Measurements from ENCODE around the gene PCYT2. TPM values are rescaled to one million over a fixed set of nuclear protein-coding genes. Genes with fewer than 3 reads are reported as not detected.
"Not testable (repeated sequence)": the region's sequence is repeated elsewhere in the genome, so short reads cannot be mapped to it uniquely, and the experiment has no call there.

The PCYT2 gene
- total RNA-seq (2014; rRNA removed; shearing (Covaris generic)): 163 and 167 TPM in 2 replicates

DNA sequence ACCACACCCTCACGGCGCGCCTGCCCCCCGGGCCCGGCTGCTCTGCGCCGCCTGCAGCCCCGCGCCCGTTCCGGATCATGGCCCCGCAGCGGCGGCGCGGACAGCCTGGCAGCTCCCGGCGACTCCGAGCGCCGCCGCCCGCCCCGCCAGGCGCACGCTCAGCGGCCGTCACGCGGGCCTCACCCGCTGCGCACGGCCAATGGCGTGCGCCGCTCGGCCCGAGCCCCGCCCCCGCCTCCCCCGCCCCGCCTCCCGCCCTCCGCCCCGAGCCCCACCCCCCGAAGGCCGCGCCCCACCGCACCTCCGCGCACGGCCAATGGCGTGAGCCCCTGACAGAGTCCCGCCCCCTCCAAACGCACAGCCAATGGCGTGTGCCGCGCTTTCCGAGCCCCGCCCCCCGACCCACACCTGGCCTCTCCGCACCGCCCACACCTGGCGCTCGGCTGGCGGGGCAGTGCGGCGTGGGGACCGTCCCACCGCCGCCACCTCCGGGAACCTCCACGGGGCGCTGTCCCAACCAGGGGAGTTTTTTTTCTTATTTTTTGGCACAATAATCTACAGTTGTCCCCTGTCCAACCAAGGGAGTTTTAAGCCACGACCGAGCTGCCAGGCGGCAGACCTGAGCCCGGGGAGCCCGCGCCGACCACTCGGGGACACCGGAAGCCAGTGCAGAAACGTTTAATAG, at the start of gene PCYT2:
PCYT2 (minus strand) TSS at position 123 of the 685 bp plus-strand sequence; CDS start at position 79, 44 bp downstream.
- DNase-seq (ENCODE audit: low spot score): peak; percentile 92

DNA sequence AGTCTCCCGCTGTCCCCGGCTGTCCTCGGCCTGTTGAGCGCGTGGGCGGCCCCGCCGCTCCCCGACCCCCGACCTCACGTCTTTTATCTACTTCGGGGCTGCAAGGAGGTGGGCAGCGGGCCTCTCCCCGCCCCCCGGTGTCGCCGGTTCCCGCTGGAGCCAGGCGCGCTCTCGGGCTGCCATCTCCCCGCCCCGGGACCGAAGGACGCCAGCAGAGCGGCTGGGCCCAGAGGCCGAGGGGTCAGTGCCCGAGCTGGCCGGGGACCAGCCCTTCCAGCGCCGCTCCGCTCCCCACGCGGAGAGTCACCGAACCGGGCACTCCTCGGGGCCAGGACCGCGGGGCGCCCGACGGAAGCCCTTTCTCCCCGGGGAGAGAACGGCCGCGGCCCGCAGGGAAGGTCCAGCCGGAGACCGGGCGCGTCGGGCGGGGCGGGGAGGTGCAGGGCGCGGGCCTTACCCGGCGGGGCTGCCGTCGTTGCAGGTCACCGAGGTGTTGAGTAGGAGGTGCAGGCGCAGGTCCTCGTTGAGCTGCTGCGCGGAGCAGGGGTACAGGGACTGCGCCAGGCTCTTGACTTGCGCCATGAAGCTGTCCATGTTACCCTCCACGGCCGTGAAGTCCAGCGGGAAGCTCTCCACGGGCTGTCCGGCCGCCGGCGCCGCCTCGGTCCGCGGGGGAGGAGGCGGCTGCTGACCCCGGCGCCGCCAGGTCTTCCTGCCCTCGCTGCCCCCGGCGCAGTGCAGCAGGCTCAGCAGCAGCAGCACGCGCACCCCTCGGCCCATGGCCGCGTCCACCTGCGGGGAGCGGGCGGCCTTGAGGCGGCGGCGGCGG, 49.1 kb upstream of the PCYT2 start:
- DNase-seq (ENCODE audit: low spot score): no peak

DNA sequence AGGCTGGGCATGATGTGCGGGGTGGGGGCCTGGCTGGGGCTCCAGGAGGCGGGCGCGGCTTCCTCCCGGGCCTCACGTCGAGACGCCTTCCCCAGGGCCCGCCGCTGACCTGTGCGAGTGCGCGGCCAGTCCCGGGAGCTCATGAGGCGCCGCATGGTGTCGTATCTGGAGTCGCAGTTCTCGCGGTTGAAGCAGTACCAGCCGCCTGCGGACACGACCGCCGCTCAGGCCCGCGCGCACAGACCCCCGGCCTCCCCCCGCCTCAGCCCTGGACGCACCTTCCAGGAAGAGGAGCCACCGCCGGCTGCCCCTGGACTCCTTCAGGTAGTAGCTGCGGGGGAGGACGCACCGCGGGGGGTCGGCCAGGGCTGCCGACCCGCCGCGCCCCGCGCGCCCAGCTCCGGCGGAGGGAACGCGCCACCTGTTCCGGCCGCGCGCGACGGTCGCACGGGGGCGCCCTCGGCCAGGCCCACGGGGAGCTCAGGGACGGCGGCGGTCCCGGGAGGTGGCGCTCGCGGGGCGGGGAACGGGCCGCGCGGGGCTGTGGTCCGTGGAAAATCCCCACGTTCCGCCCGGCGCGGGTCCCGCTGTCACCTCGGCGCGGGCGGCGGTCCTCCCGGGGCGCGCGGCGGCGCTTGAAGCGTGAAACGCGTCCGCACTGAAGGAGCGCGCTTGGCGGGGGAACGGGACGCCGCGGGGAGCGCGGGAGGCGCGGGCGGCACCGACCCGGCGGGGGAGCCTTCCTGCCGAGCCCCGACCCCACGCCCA, 48.3 kb upstream of the PCYT2 start:
- DNase-seq (ENCODE audit: low spot score): peak; percentile 50

DNA sequence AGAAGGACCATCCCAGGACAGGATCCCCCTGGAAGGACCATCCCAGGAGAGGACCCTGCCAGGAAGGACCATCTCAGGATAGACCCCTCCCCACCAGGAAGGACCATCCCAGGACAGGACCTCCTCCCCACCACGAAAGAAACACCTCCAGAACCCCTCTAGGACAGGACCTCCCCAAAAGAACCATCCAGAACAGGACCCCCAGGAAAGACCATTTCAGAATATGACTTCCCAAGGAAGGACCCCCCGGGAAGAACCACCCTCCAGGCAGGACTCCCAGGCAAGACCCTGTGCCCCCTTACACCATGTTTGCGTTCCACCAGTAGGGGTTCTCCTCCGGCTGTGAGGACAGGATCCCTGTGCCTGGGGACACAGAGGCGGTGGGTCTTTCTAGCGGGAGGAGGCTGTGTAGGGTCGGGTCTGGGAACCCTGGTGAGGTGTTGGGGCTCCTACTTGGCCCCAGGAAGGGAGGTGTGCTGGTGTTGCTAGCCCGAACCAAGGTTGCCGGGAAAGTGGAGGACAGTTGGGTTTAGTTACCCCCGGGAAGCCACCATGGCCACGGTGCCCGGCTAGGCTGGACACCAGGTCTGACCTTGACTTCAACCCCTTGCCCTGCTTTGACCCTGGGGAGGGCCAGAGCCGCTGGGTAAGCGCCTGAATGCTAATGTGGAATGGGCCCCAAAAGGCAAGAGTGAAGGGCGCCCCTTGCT, 47.6 kb upstream of the PCYT2 start:
- no peak for DNase-seq (ENCODE audit: low spot score)

DNA sequence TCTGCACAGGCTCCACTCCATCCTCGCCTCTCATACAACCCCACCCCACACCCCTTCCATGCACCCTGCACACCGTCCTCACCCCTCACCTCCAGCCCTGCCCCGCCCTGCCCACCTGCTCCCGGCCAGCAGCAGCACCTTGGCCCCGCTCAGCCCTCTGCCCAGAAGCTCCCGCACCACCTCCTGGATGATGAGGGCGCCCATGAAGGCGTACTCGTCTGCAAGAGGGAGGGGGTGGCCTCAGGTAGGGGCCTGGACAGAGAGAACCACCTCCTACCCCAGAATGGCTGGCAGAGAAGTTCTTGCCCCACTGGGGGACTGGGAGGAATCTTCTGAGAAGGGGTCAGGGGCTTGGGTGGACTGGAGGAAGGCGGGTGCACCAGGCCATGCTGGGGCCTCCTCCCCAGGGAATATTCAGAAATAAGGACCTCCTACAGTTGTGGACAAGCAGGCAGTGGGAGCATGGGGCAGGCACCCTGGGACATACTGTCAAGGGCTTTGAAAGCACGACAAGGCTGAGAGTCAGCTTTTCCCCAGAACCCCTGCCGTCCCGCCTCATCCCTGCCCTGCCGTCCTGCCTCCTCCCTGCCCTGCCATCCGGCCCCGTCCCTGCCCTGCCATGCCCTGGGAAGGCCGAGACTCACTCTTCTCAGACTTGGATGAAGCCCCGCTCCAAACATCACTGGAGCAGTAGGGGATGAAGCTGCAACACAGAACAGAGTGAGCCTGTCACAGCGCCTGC, 46.7 kb upstream of the PCYT2 start:
- DNase-seq (ENCODE audit: low spot score): no peak

DNA sequence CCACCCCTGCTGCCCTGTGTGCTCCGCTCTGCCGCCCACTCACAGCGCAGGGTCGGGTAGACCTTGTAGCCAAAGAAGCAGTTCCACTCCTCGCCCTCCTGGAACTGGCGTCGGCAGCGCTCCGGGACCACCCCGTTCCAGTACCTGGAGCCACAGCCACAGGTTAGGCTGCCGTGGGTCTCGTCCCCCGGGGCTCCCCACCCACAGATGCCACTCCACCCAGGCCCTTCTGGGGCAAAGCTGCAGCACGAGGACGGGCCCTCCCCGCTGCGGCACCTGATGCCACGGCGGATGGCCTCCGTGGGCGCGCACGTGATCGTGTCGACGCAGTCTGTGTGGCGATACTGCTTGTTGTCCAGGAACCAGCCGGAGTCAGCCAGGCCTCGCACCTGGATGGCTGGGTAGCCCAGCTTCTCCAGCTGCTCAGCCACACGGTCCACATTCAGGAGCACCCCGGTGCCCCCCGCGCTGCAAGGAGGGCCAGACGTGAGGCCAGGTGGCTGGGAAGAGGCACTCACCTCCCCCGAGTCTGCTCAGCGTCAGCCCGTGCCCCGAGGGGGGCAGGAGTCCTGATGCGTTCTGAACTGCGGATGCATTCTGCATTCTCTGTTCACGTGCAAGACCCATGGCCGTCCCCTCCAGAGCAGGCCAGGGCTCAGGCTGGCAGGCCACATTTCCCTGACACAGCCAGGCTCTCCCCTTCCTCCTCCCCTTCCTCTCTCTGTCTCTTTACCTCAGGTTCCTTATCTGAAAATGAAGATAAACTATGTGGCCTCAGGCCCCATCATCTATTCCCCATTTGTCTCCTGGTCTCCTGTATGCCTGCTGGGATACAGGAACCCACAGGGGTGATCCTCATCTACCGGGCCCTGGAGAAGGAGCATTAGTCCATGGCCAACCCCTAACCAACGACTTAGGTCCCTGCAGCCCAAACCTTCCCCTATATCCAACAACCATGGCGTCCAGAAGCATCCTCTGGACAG, 45.7 kb upstream of the PCYT2 start:
- DNase-seq (ENCODE audit: low spot score): no peak

DNA sequence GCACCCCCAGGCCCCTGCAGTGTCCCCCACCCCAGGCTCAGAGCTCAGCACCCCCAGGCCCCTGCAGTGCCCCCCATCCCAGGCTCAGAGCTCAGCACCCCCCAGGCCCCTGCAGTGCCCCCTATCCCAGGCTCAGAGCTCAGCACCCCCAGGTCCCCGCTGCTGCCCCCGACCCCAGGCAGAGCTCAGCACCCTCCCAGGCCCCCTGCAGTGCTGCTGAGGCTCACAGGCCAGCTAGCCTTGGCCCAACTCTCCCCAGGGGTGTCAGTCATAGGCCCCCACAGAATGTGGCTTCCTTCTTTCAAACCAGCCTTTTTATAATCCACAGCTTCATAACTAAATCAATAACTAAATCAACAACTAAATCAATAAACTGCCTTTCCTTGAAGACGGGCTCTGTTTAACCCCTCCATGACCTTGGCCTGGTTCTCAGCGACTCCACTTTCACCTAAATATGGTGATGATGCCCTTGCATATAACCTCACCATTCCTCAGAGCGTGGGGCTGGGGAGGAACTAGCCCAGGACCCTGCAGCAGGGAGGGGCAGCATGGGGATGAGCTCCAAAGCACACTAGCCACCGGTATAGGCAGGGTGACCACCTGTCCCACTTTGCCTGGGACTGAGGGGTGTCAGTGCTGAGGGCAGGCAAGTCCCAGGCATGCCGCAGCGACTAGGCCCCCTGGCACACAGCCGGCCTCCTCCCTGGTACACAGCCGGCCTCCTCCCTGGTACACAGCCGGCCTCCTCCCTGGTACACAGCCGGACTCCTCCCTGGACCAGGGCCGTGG, 44.8 kb upstream of the PCYT2 start:
- no peak for DNase-seq (ENCODE audit: low spot score)

DNA sequence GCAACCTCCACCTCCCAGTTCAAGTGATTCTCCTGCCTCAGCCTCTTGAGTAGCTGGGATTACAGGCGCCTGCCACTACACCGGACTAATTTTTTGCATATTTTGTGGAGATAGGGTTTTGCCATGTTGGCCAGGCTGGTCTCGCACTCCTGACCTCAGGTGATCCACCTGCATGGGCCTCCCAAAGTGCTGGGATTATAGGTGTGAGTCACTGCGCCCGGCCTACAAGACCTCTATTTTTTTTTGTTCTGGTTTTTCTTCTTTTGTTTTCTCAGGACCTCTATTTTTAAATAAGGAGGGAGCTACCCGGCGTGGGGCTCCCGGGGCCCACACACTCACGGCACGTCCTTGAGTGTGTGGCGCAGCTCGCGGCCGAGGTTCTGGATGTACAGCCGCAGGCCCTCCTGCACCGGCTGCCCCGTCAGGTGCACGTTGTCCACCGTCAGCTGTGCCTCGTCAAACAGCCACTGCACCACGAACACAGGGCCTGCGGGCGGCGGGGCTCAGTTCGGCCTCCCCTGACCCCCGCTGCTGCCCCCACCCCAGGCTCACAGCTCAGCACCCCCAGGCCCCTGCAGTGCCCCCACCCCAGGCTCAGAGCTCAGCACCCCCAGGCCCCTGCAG, 44.0 kb upstream of the PCYT2 start:
- no peak for DNase-seq (ENCODE audit: low spot score)

DNA sequence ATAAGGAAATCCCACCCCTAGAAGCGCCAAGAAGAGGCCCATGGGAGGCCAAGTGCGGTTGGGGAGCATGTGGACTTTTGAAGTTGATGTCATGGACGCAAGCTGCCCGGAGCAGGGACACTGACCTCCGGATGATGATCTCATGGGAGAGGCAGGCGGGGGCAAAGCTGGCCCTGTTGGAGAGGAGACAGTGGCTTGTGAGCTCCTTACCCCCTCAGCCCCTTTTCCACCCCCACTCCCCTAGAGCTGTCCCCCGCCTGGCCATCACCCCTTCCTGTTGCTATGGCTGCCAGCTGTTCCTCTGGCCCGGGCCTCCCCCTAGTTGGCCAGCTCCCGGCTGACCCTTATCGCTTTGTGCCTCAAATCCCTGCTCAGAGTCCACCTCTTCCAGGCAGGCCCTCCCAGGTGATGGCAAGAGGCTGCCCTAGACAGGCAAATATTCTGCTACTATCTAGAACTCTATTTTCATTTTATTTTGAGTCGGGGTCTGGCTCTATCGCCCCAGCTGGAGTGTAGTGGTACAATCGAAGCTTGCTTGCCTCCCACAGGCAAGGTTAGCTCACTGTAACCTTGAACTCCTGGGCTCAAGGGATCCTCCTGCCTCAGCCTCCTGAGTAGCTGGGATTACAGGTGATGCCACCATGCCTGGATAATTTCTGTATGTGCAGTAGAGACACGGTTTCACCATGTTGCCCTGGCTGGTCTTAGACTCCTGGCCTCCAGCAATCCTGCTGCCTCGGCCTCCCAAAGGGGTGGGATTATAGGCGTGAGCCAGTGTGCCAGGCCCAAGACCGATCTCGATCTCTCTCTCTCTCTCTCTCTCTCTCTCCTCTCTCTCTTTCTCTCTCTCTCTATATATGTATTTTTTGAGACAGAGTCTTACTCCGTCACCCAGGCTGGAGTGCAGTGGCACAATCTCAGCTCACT, 43.2 kb upstream of the PCYT2 start:
- DNase-seq (ENCODE audit: low spot score): no peak

DNA sequence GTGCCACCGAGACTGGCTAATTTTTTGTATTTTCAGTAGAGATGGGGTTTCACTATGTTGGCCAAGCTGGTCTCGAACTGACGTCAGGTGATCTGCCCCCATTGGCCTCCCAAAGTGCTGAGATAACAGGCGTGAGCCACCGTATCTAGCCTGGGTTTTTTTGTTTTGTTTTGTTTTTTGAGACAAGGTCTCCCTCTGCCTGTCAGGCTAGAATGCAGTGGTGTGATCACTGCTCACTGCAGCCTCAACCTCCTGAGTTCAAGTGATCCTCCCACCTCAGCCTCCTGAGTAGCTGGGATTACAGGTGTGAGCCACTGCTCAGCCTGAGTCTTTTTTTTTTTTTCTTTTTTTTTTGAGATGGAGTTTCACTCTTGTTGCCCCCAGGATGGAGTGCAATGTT, 42.2 kb upstream of the PCYT2 start:
- not testable (repeated sequence) for DNase-seq (ENCODE audit: low spot score)

DNA sequence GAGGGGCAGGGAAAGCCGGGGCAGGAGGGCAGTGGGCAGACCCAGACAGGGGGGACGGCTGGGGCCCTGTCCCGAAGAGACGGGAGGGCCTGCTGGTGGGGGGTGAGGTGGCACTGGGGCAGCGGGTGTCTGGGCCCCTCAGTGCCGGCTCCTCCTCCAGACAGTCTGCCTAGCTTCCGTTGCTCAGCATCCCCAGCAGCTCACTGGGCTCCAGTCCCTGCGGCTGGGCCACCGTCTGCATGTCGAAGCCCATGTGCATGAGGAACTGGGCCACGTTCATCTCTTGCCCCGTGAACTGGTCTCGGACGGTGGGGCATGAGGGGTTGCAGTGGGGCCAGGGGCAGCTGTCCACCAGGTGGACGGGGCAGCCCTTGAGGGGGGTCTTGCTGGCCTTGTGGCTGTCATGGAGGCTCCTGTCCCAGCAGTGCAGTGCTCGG, 41.6 kb upstream of the PCYT2 start:
- no peak for DNase-seq (ENCODE audit: low spot score)

DNA sequence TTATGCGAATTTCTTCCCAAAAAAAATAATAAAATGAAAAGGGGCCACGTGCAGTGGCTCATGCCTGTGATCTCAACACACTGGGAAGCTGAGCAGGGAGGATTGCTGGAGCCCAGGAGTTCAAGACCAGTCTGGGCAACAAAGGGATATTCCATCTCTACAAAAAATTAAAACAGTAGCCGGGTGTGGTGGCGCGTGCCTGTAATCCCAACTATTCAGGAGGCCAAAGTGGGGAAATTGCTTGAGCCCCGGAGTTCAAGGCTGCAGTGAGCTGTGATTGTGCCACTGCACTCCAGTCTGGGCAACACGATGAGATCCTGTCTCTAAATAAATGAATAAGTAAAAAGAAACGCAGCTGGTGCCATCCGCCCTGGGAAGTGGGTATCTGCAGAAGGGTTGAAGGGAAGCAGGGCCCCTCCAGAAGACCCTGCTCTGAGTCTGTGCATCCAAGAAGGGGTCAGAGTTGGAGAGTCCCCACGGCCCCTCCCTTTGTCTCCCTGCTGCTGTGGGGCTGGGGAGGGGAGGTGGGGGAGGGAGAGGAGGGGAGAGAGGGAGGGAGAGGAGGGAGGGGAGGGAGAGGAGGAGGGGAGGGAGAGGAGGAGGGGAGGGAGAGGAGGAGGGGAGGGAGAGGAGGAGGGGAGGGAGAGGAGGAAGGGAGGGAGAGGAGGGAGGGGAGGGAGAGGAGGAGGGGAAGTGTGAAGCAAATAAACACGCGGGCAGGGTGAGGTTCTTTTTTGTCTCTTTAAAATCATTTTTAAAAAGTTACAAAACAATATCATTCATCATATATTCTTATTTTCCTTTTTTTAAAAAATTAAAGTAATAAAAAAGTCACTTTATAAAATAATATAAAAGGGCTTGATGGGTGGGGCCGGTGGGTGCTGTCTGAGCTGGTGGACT, 40.8 kb upstream of the PCYT2 start:
- DNase-seq (ENCODE audit: low spot score): no peak

DNA sequence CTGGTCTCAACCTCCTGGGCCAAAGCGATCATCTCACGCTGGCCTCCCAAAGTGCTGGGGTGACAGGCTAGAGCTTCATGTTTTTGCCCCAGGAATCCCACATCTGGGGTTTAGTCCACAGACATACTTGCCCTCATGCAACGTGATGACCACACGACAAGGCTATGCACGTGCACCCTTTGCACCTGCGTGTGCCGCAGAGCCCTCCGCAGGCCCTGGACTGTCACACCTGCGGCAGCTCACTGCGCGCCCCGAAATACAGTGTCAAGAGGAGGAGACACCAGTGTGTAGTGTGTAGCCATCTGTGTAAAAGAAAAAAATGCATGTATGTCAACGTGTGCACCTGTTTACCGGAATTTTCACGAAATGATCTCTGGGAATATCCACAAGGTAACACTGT, 39.3 kb upstream of the PCYT2 start:
- DNase-seq (ENCODE audit: low spot score): no peak

DNA sequence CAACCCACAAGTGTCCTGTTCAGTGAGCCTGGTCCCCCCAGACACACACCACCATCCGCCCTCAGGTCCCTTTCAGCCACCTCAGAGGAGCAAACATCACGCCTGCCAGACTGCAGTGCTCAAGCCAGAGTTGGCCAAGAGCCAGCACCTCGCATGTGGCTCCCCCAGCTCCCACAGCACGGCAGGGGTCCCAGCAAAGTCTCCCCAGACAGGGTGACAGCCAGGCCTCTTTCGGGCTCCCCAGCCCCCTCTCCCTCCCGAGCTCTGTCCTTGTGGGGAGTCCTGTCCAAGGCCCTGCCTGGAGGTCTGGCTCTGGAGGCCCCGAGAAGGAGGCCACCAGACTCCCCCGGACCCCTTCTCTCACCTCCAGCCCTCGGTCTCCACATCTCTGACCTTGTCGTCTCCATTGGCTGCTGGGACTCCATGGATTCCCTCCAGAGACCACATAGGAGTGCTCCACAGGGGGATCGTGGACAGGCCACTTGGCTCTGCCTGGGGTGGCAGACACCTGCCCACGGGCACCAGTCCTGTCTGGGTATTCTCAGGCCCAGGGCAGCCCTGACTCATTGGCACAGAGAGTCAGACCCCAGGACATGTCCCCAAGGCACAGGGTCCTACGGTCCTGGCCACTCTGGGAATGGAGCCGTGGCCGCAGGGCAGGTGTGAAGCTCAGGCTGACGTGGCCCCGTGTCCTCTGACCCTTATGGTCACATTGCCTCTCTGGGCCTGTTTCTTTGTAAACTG, 37.6 kb upstream of the PCYT2 start:
- DNase-seq (ENCODE audit: low spot score): no peak

DNA sequence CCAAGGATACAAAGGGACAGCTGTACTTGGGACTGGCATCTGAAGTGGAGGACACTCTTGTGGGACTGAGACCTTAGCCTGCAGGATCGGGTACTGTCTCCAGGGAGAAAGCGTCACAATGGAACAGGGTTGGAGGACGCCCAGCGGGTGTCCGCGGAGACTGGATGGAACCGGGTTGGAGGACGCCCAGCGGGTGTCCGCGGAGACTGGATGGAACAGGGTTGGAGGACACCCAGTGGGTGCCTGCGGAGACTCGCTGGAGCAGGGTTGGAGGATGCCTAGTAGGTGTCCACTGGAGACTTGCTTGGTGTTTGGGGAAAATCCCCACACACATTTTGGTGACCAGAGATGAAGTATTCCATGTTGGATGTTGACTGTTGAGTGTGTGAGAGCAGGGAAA, 36.0 kb upstream of the PCYT2 start, which contains the start of gene MYADML2:
MYADML2 (minus strand) TSS at position 45 of the 400 bp plus-strand sequence. CDS start 5,492 bp downstream, outside the sequence.
- DNase-seq (ENCODE audit: low spot score): no peak
